GM20431 (cell line): ENCODE results near the gene DNMT3L.
"Not testable (repeated sequence)": the region's sequence is repeated elsewhere in the genome, so short reads cannot be mapped to it uniquely, and the experiment has no call there.

Experiments
- in situ Hi-C: fragments of 300-500 bp; cut with MseI, MboI; formaldehyde crosslinking; loops from one replicate; pipeline ENCODE4 v1.15.0; 2020; ENCODE audit warnings: low sequenced_read_pairs; ENCODE audit not compliant: unreplicated experiment

DNMT3L gene

GRCh38 chr21:44202590-44203299 is 59.0 kb downstream of the DNMT3L start:
- in situ Hi-C loops: not testable (repeated sequence)

DNA sequence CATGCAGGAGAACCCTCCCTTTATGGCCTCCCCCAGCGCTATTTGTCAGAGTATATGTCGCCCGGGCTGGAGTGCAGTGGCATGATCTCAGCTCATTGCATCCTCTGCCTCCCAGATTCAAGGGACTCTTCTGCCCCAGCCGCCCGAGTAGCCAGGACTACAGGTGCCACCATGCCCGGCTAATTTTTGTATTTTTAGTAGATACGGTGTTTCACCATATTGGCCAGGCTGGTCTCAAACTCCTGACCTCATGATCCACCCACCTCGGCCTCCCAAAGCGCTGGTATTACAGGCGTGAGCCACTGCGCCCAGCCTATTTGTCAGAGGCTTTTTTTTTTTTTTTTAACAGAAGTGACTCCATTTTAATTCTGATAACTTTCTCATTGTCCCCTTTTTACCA is 61.7 kb downstream of the DNMT3L start:
- in situ Hi-C loops: not testable (repeated sequence)

DNA sequence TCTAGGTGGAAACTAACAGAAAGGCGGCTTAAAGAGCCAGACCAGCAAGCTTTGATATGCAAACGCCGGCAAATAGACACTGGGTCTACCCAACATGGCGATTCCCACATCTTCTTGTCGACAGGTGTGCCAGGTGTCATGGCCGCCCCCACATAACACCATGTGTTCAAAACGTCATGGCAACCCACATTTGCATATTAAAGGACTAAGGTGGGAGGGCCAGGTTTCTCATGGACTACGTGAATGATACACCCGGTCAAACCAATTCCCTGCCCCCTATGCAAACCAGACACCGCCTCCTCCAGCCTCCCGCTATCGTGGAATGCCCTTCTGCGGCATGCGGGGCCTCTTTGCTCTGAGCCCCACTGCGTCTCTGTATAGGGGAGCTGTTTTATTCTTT is 62.2 kb downstream of the DNMT3L start:
- in situ Hi-C loops: no loop called here

- in situ Hi-C loops: not testable (repeated sequence)
These were observed 64.6 kb downstream of the DNMT3L start for GRCh38 chr21:44197156-44197516.
